ENCODE data around the gene BMERB1. TPM values are rescaled to one million over a fixed set of nuclear protein-coding genes. Genes with fewer than 3 reads are reported as not detected.
"Not testable (repeated sequence)": the region's sequence is repeated elsewhere in the genome, so short reads cannot be mapped to it uniquely, and the experiment has no call there.

Gene BMERB1
- total RNA-seq, 1 donor from 2014 or later, result 42.1 TPM

- no peak for DNase-seq (ENCODE audit: low spot score)
Observed at GRCh38 chr16:15557258-15557657, 122.9 kb downstream of the BMERB1 start.

- DNase-seq (ENCODE audit: low spot score), result no peak
Observed at GRCh38 chr16:15559176-15559575, 124.8 kb downstream of the BMERB1 start.

GRCh38 chr16:15564604-15565339 lies 130.4 kb downstream of the BMERB1 start:
- no peak for DNase-seq (ENCODE audit: low spot score)

- no peak for DNase-seq (ENCODE audit: low spot score)
Observed at GRCh38 chr16:15566095-15566494, 131.7 kb downstream of the BMERB1 start.

GRCh38 chr16:15567823-15568222 lies 133.4 kb downstream of the BMERB1 start:
- no peak for DNase-seq (ENCODE audit: low spot score)

GRCh38 chr16:15570666-15571065 lies 136.3 kb downstream of the BMERB1 start:
- DNase-seq (ENCODE audit: low spot score), result not testable (repeated sequence)

GRCh38 chr16:15571557-15571956 lies 137.2 kb downstream of the BMERB1 start:
- DNase-seq (ENCODE audit: low spot score), result no peak

GRCh38 chr16:15572329-15573001 lies 138.1 kb downstream of the BMERB1 start:
- DNase-seq (ENCODE audit: low spot score), result peak; percentile 31

GRCh38 chr16:15573274-15573895 lies 139.0 kb downstream of the BMERB1 start:
- no peak for DNase-seq (ENCODE audit: low spot score)

GRCh38 chr16:15573896-15574613 lies 139.7 kb downstream of the BMERB1 start:
- DNase-seq (ENCODE audit: low spot score), result not testable (repeated sequence)

- no peak for DNase-seq (ENCODE audit: low spot score)
Observed at GRCh38 chr16:15574614-15574948, 140.2 kb downstream of the BMERB1 start.

- no peak for DNase-seq (ENCODE audit: low spot score)
Observed at GRCh38 chr16:15575293-15576049, 141.1 kb downstream of the BMERB1 start.

- no peak for DNase-seq (ENCODE audit: low spot score)
Observed at GRCh38 chr16:15576960-15577958, 142.9 kb downstream of the BMERB1 start.

GRCh38 chr16:15578824-15579223 lies 144.4 kb downstream of the BMERB1 start:
- no peak for DNase-seq (ENCODE audit: low spot score)

GRCh38 chr16:15581127-15581815 lies 146.9 kb downstream of the BMERB1 start:
- DNase-seq (ENCODE audit: low spot score), result no peak

GRCh38 chr16:15583526-15583925 lies 149.1 kb downstream of the BMERB1 start:
- DNase-seq (ENCODE audit: low spot score), result no peak

GRCh38 chr16:15585956-15586355 lies 151.6 kb downstream of the BMERB1 start:
- DNase-seq (ENCODE audit: low spot score), result no peak

- no peak for DNase-seq (ENCODE audit: low spot score)
Observed at GRCh38 chr16:15586716-15587115, 152.3 kb downstream of the BMERB1 start.

- DNase-seq (ENCODE audit: low spot score), result no peak
Observed at GRCh38 chr16:15587152-15587825, 152.9 kb downstream of the BMERB1 start.

Data from umbilical cord (tissue), 2 donors.